Mononuclear cell (primary cell): ENCODE results near the gene CHMP4B. TPM values are rescaled to one million over a fixed set of nuclear protein-coding genes. Genes with fewer than 3 reads are reported as not detected.

Experiments used
- H3K27me3 ChIP-seq: 2 replicates; pipeline ENCODE4 v1.6.0; 2011; ENCODE audit warnings: low read length, control low read depth; ENCODE audit not compliant: insufficient read depth
- H3K4me1 ChIP-seq: 2 replicates; pipeline ENCODE4 v1.5.1; 2011; ENCODE audit warnings: mild to moderate bottlenecking, low read length, control low read depth; ENCODE audit not compliant: insufficient read depth
- H3K4me3 ChIP-seq: 2 replicates; pipeline ENCODE4 v1.5.1; 2011; ENCODE audit warnings: mild to moderate bottlenecking, low read length, moderate library complexity
- H3K9me3 ChIP-seq: 2 replicates; pipeline ENCODE4 v1.5.1; 2011; ENCODE audit warnings: low read depth, mild to moderate bottlenecking, control low read depth, low read length
- total RNA-seq: library from RNA; depleted of rRNA; stranded (reverse); fragments of >200 nt; gene quantifications from one replicate; pipeline ENCODE4 v1.2.3, GENCODE V29; 2012

The CHMP4B gene
- total RNA-seq, 1 donor: 67.0 TPM

- no peaks in the 10 kb centered on the region for H3K27me3 ChIP-seq
- H3K9me3 ChIP-seq: no peaks in the 10 kb centered on the region
- H3K4me1 ChIP-seq: peaks cover 50% of the 10 kb centered on the region
- no peak overlapping the region for H3K4me3 ChIP-seq
These were observed 11.3 kb downstream of the CHMP4B start for GRCh38 chr20:33822423-33822822.

- Histone ChIP-seq H3K27me3 (no peaks in the 10 kb centered on the region), H3K9me3 (no peaks in the 10 kb centered on the region), H3K4me1 (peaks cover 52% of the 10 kb centered on the region), H3K4me3 (no peak overlapping the region)
These were observed 11.8 kb downstream of the CHMP4B start for GRCh38 chr20:33822991-33823390.

GRCh38 chr20:33824852-33825251 is 13.7 kb downstream of the CHMP4B start:
- Histone ChIP-seq H3K4me3 (no peak overlapping the region), H3K9me3 (no peaks in the 10 kb centered on the region), H3K27me3 (no peaks in the 10 kb centered on the region), H3K4me1 (peaks cover 49% of the 10 kb centered on the region)

- Histone ChIP-seq H3K4me3 (no peak overlapping the region), H3K9me3 (no peaks in the 10 kb centered on the region), H3K4me1 (peaks cover 52% of the 10 kb centered on the region), H3K27me3 (no peaks in the 10 kb centered on the region)
These were observed 14.5 kb downstream of the CHMP4B start for GRCh38 chr20:33825340-33826269.

GRCh38 chr20:33826270-33826897 is 15.2 kb downstream of the CHMP4B start:
- H3K9me3 ChIP-seq: no peaks in the 10 kb centered on the region
- H3K4me1 ChIP-seq: peaks cover 52% of the 10 kb centered on the region
- H3K4me3 ChIP-seq: no peak overlapping the region
- H3K27me3 ChIP-seq: no peaks in the 10 kb centered on the region

GRCh38 chr20:33827109-33827508 is 16.0 kb downstream of the CHMP4B start:
- no peak overlapping the region for H3K4me3 ChIP-seq
- H3K4me1 ChIP-seq: peaks cover 52% of the 10 kb centered on the region
- H3K27me3 ChIP-seq: no peaks in the 10 kb centered on the region
- H3K9me3 ChIP-seq: no peaks in the 10 kb centered on the region

- Histone ChIP-seq H3K27me3 (no peaks in the 10 kb centered on the region), H3K4me3 (no peak overlapping the region), H3K9me3 (no peaks in the 10 kb centered on the region), H3K4me1 (peaks cover 52% of the 10 kb centered on the region)
These were observed 16.6 kb downstream of the CHMP4B start for GRCh38 chr20:33827634-33828325.

- Histone ChIP-seq H3K4me3 (no peak overlapping the region), H3K4me1 (peaks cover 52% of the 10 kb centered on the region), H3K9me3 (no peaks in the 10 kb centered on the region), H3K27me3 (no peaks in the 10 kb centered on the region)
These were observed 17.2 kb downstream of the CHMP4B start for GRCh38 chr20:33828326-33828844.

- H3K27me3 ChIP-seq: no peaks in the 10 kb centered on the region
- peaks cover 52% of the 10 kb centered on the region for H3K4me1 ChIP-seq
- H3K4me3 ChIP-seq: no peak overlapping the region
- no peaks in the 10 kb centered on the region for H3K9me3 ChIP-seq
These were observed 17.9 kb downstream of the CHMP4B start for GRCh38 chr20:33828967-33829560.

- Histone ChIP-seq H3K27me3 (no peaks in the 10 kb centered on the region), H3K4me1 (peaks cover 48% of the 10 kb centered on the region), H3K9me3 (no peaks in the 10 kb centered on the region), H3K4me3 (no peak overlapping the region)
These were observed 18.5 kb downstream of the CHMP4B start for GRCh38 chr20:33829636-33830035.

- Histone ChIP-seq H3K4me1 (peaks cover 46% of the 10 kb centered on the region), H3K27me3 (no peaks in the 10 kb centered on the region), H3K4me3 (no peak overlapping the region), H3K9me3 (no peaks in the 10 kb centered on the region)
These were observed 19.2 kb downstream of the CHMP4B start for GRCh38 chr20:33830371-33830770.

GRCh38 chr20:33832103-33832804 is 21.1 kb downstream of the CHMP4B start:
- H3K4me1 ChIP-seq: peaks cover 40% of the 10 kb centered on the region
- H3K4me3 ChIP-seq: no peak overlapping the region
- no peaks in the 10 kb centered on the region for H3K27me3 ChIP-seq
- no peaks in the 10 kb centered on the region for H3K9me3 ChIP-seq

- Histone ChIP-seq H3K27me3 (no peaks in the 10 kb centered on the region), H3K9me3 (no peaks in the 10 kb centered on the region), H3K4me3 (no peak overlapping the region), H3K4me1 (peaks cover 40% of the 10 kb centered on the region)
These were observed 22.2 kb downstream of the CHMP4B start for GRCh38 chr20:33833333-33833732.

GRCh38 chr20:33835615-33836172 is 24.5 kb downstream of the CHMP4B start:
- H3K4me1 ChIP-seq: peaks cover 40% of the 10 kb centered on the region
- H3K4me3 ChIP-seq: no peak overlapping the region
- H3K27me3 ChIP-seq: no peaks in the 10 kb centered on the region
- no peaks in the 10 kb centered on the region for H3K9me3 ChIP-seq
